K562 (cell line): ENCODE measurements around the gene EXT2. TPM values are rescaled to one million over a fixed set of nuclear protein-coding genes. Genes with fewer than 3 reads are reported as not detected.

Experiments
- CCNT2 ChIP-seq: IDR thresholded peaks from 2 replicates; pipeline ENCODE4 v1.6.1; 2011; ENCODE audit warnings: borderline replicate concordance, low read depth, mild to moderate bottlenecking, moderate library complexity, mixed read lengths, low read length; ENCODE audit not compliant: insufficient read length; ENCODE audit errors: extremely low read depth
- FOXO4 ChIP-seq: fragments of 450-650 bp; formaldehyde crosslinking; IDR thresholded peaks from 2 replicates; pipeline ENCODE4 v1.4.0; 2020; ENCODE audit warnings: mild to moderate bottlenecking, moderate library complexity
- JUN ChIP-seq, 2 experiments: sonication (generic) in 1 of 2; formaldehyde crosslinking in 1 of 2; IDR thresholded peaks; 2 replicates each; pipeline versions ENCODE4 v1.6.1 to v1.8.0; 2012 to 2022; ENCODE audit warnings: borderline replicate concordance in 2 of 2, mild to moderate bottlenecking in 2 of 2, improper control_type of control experiment in 1 of 2, low read depth in 1 of 2, low read length in 1 of 2, missing genetic modification reagents in 1 of 2
- KAT8 ChIP-seq: fragments of 450-650 bp; IDR thresholded peaks from 2 replicates; pipeline ENCODE4 v1.6.1; 2016; ENCODE audit warnings: low read depth, mild to moderate bottlenecking
- POLR2G ChIP-seq: fragments of 200-400 bp; formaldehyde crosslinking; IDR thresholded peaks from 2 replicates; pipeline ENCODE4 v1.6.1; 2017; ENCODE audit warnings: low read depth, mild to moderate bottlenecking, antibody characterized with exemption, low read length, moderate library complexity
- TAF1 ChIP-seq: IDR thresholded peaks from 2 replicates; pipeline ENCODE4 v1.6.1; 2011; ENCODE audit warnings: mild to moderate bottlenecking, low read length, moderate library complexity; ENCODE audit not compliant: insufficient read depth, control insufficient read depth, severe bottlenecking; ENCODE audit errors: extremely low read depth
- TBL1XR1 ChIP-seq, 2 experiments: IDR thresholded peaks; 2 replicates each; pipeline ENCODE4 v1.6.1; 2012; ENCODE audit warnings: improper control_type of control experiment in 2 of 2, low read length in 2 of 2, mild to moderate bottlenecking in 1 of 2
- ZBTB40 ChIP-seq, 2 experiments: fragments of 450-650 bp in 1 of 2; sonication (generic) in 1 of 2; formaldehyde crosslinking in 1 of 2; IDR thresholded peaks; 2 replicates each; pipeline versions ENCODE4 v1.7.1 to v1.9.0; 2016 to 2022; ENCODE audit warnings: inconsistent platforms in 1 of 2, mild to moderate bottlenecking in 1 of 2, missing genetic modification reagents in 1 of 2
- ZBTB9 ChIP-seq: fragments of 450-650 bp; formaldehyde crosslinking; IDR thresholded peaks from 2 replicates; pipeline ENCODE4 v1.4.0; 2020; ENCODE audit warnings: mild to moderate bottlenecking, moderate library complexity
- ZNF212 ChIP-seq: fragments of 450-650 bp; formaldehyde crosslinking; IDR thresholded peaks from 2 replicates; pipeline ENCODE4 v1.4.0; 2020; ENCODE audit warnings: mild to moderate bottlenecking
- ZNF280B ChIP-seq: fragments of 250-450 bp; sonication (Bioruptor Pico); IDR thresholded peaks from 2 replicates; pipeline ENCODE4 v1.5.1; 2021; ENCODE audit warnings: mild to moderate bottlenecking
- polyA plus RNA-seq, 8 experiments: library from polyadenylated mRNA; depleted of rRNA in 4 of 8; stranded (reverse) in 5 of 8; unstranded in 3 of 8; fragments of >200 nt; fragmentation: Nextera tagmentation in 2 of 8; fragmentation: Illumina TruSeq in 1 of 8; extraction: Ambion mirVana in 2 of 8; extraction: Trizol in 1 of 8; gene quantifications; 2 replicates each; pipeline versions ENCODE4 v1.2.1 to v1.2.3, GENCODE V29; 2011 to 2014; ENCODE audit warnings: inconsistent platforms in 1 of 8, missing spikeins in 1 of 8
- total RNA-seq, 7 experiments: library from RNA; depleted of rRNA in 6 of 7; stranded (reverse); fragments of >200 nt in 6 of 7; fragmentation: Illumina TruSeq in 2 of 7; extraction: Trizol in 2 of 7; gene quantifications; 2 replicates each; pipeline versions ENCODE4 v1.2.1 to v1.2.3, GENCODE V29; 2011 to 2021; ENCODE audit warnings: low replicate concordance in 1 of 7

EXT2 gene
- total and polyA plus RNA-seq, 9 of the 15 experiments (the other 6 are each of a cell fraction or from before 2014, with no cell fraction given): 7.5 to 52.1 (median 38.1) TPM

- TF ChIP-seq ZBTB9 (no peak), CCNT2 (peak; percentile 74), FOXO4 (CRISPR knock-in tag) (no peak), TAF1 (peak; percentile 31), JUN (IDR thresholded peaks at IDR 0.05; ENCODE audit: borderline replicate concordance, low read depth, low read length) (no peak), JUN (CRISPR knock-in tag; IDR thresholded peaks at IDR 0.05; ENCODE audit: borderline replicate concordance) (no peak), ZBTB40 (IDR thresholded peaks at IDR 0.05) (peak; percentile 35; the same call in 1 of the 2 replicates), ZBTB40 (CRISPR knock-in tag; IDR thresholded peaks at IDR 0.05) (no peak), POLR2G (peak; percentile 84), TBL1XR1 (IDR thresholded peaks at IDR 0.05; ENCODE audit: low read length in 2 of 2) (no peak), KAT8 (no peak), ZNF212 (no peak), ZNF280B (CRISPR knock-in tag) (0 out of 2 replicates have a peak, but pooled peaks have one; percentile 11)
These were observed at the start of gene EXT2 (continued) for GRCh38 chr11:44095506-44096359.
